ENCODE results near the gene RNF141.

The RNF141 gene

GRCh38 chr11:10561947-10562346 lies 21.0 kb upstream of the RNF141 start:
- Histone ChIP-seq H3K4me3 (ENCODE audit: low read depth, low read length) (no peak overlapping the region), H3K27me3 (ENCODE audit: insufficient read depth, low read length) (no peaks in the 10 kb centered on the region), H2AFZ (ENCODE audit: low read length, unreplicated experiment) (no peak overlapping the region), H3K27ac (ENCODE audit: low read depth, low read length) (no peak overlapping the region), H3K4me1 (ENCODE audit: control insufficient read depth, insufficient read depth, low read length, unreplicated experiment) (no peaks in the 10 kb centered on the region), H3K79me2 (ENCODE audit: control insufficient read depth, insufficient read depth, low read length, unreplicated experiment) (no peaks in the 10 kb centered on the region), H3K36me3 (ENCODE audit: insufficient read depth, low read length) (no peaks in the 10 kb centered on the region)

DNA sequence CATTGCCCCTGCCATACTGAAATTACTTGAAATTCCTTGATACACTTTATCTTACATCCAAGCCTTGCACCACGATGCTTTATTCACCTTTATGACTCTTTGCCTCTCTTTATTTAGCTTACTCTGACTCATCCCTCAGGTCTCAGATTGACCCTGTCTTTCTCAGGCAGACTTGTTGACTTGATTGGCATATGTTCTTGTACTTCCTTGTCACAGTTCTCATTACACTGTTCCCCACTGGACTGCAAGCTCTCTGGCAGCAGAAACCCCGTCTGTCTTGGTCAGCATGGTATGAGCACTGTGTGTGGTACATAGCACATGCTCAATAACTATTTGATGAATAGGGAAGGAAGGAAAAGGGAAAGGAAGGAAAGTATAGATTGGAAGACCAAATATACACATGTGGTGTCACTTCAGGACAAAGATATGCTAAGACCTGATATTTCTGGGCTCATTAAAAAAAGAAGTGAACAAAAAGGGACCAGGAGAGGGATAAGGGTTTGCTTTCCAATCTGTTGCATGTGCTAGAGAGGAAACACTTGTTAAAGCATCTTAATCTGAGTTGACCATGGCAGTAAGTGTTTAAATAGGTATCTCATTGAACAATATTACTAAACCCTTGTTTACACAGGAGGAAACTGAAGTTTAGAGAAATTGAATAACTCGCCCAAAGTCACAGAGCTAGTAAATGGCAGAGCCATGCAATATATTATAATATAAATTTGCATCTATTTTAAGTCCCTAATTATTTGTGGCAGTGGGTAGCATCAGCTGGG lies 20.2 kb upstream of the RNF141 start:
- Histone ChIP-seq H3K36me3 (ENCODE audit: insufficient read depth, low read length) (no peaks in the 10 kb centered on the region), H3K27ac (ENCODE audit: low read depth, low read length) (no peak overlapping the region), H3K4me3 (ENCODE audit: low read depth, low read length) (no peak overlapping the region), H3K27me3 (ENCODE audit: insufficient read depth, low read length) (no peaks in the 10 kb centered on the region), H2AFZ (ENCODE audit: low read length, unreplicated experiment) (no peak overlapping the region), H3K79me2 (ENCODE audit: control insufficient read depth, insufficient read depth, low read length, unreplicated experiment) (no peaks in the 10 kb centered on the region), H3K4me1 (ENCODE audit: control insufficient read depth, insufficient read depth, low read length, unreplicated experiment) (no peaks in the 10 kb centered on the region)

DNA sequence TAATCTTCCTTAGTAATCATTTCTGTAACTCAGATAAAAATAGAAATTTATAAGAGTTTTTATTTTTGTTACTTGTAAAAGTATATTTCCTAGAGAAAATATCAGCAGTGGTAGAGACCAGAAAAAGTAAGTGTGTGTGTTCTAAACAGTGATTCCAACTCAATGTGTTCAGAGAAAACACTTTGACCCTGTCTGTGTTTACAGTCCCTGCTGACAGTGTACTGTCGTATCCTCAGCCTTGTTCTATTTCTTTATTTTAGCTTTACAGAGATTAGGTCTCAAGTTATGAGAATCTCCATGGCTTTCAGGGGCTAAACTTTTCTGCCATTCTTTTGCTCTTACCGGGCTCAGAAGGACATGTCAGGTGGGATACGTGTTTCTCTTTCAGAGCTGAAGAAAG lies 17.3 kb upstream of the RNF141 start:
- Histone ChIP-seq H3K4me3 (ENCODE audit: low read depth, low read length) (no peak overlapping the region), H3K36me3 (ENCODE audit: insufficient read depth, low read length) (no peaks in the 10 kb centered on the region), H3K27ac (ENCODE audit: low read depth, low read length) (no peak overlapping the region), H2AFZ (ENCODE audit: low read length, unreplicated experiment) (no peak overlapping the region), H3K79me2 (ENCODE audit: control insufficient read depth, insufficient read depth, low read length, unreplicated experiment) (no peaks in the 10 kb centered on the region), H3K27me3 (ENCODE audit: insufficient read depth, low read length) (no peaks in the 10 kb centered on the region), H3K4me1 (ENCODE audit: control insufficient read depth, insufficient read depth, low read length, unreplicated experiment) (no peaks in the 10 kb centered on the region)

DNA sequence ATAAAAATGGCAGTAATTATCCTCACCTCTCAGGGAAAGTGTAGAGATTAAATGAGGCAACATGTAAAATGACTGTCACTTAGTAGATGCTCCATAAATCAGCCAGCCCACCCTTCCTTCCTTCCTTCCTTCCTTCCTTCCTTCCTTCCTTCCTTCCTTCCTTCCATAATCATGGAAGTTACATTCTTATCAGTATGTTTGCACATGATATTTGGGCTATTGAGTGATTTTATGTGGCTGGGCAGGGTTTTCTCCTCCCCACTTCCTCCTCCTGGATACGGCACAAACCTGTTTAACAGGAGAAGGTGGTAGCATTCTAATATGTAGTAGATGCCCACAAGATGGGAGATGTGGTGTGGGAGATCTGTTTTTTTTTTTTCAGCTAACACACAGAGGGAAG lies 15.6 kb upstream of the RNF141 start:
- H3K4me1 ChIP-seq (ENCODE audit: control insufficient read depth, insufficient read depth, low read length, unreplicated experiment) = no peaks in the 10 kb centered on the region

GRCh38 chr11:10551845-10552352 lies 10.9 kb upstream of the RNF141 start:
- Histone ChIP-seq H3K27ac (ENCODE audit: low read depth, low read length) (no peak overlapping the region), H3K4me1 (ENCODE audit: control insufficient read depth, insufficient read depth, low read length, unreplicated experiment) (peaks cover 14% of the 10 kb centered on the region), H2AFZ (ENCODE audit: low read length, unreplicated experiment) (no peak overlapping the region), H3K79me2 (ENCODE audit: control insufficient read depth, insufficient read depth, low read length, unreplicated experiment) (no peaks in the 10 kb centered on the region), H3K4me3 (ENCODE audit: low read depth, low read length) (no peak overlapping the region), H3K36me3 (ENCODE audit: insufficient read depth, low read length) (no peaks in the 10 kb centered on the region), H3K27me3 (ENCODE audit: insufficient read depth, low read length) (no peaks in the 10 kb centered on the region)

More for the DNA sequence above, 15.6 kb upstream of the RNF141 start:
- H2AFZ ChIP-seq (ENCODE audit: low read length, unreplicated experiment) = no peak overlapping the region
- no peak overlapping the region for H3K4me3 ChIP-seq (ENCODE audit: low read depth, low read length)
- no peaks in the 10 kb centered on the region for H3K36me3 ChIP-seq (ENCODE audit: insufficient read depth, low read length)
- no peaks in the 10 kb centered on the region for H3K27me3 ChIP-seq (ENCODE audit: insufficient read depth, low read length)
- no peak overlapping the region for H3K27ac ChIP-seq (ENCODE audit: low read depth, low read length)
- no peaks in the 10 kb centered on the region for H3K79me2 ChIP-seq (ENCODE audit: control insufficient read depth, insufficient read depth, low read length, unreplicated experiment)

DNA sequence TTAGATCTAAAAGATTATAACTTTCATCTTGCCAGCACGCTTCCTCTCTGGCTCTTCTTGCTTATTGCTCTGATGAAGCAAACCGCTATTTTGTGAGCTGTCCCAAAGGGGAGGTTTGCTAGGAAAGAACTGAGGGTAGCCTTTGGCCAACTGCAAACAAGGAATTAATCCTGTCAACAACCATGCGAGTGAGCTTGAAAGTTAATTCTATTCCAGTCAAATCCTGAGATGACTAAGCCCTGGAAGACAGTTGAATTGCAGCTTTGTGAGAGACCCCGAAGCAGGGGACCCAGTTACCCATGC lies 10.3 kb upstream of the RNF141 start:
- no peaks in the 10 kb centered on the region for H3K27me3 ChIP-seq (ENCODE audit: insufficient read depth, low read length)
- no peak overlapping the region for H3K4me3 ChIP-seq (ENCODE audit: low read depth, low read length)
- peak overlapping the region; percentile 18 for H2AFZ ChIP-seq (ENCODE audit: low read length, unreplicated experiment)
- 0 out of 2 replicates have a peak overlapping the region, but pooled peaks have one; percentile 41 for H3K27ac ChIP-seq (ENCODE audit: low read depth, low read length)
- peaks cover 14% of the 10 kb centered on the region for H3K4me1 ChIP-seq (ENCODE audit: control insufficient read depth, insufficient read depth, low read length, unreplicated experiment)
- no peaks in the 10 kb centered on the region for H3K36me3 ChIP-seq (ENCODE audit: insufficient read depth, low read length)
- H3K79me2 ChIP-seq (ENCODE audit: control insufficient read depth, insufficient read depth, low read length, unreplicated experiment) = no peaks in the 10 kb centered on the region

DNA sequence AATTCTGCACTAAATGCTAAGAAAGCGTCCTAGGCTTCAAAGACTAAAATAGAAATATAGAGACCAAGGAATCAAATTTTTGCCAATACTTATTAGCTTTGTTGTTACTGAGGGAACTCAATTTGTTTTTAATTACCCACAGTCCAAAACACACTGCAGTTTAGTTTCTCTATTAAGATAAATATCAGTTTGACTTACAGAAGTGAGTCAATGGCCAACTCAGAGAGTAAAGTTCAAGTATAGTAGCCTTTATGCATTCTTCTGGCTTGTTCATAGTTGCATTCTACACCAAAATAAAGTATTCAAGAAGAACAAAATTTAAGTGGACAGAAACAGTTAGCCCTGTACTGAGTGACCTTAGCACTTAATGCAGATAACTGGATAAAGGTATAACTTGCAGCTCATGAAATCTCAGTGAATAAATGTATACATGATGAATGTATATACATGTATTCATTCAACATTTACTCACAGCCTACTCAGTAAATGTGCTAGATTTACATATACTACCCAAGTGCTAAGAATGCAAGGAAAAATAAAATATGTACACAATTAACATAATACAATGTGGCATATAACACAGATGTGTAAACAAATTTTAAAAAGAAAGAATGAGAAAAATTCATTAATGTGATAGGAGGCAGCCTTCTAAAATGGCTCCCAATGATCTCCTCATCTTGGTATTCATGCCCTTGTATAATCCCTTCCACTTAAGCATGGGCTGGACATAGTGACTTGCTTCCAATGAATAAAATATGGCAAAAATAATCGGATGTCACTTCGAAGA lies 9.7 kb upstream of the RNF141 start:
- peak overlapping the region; percentile 28 for H2AFZ ChIP-seq (ENCODE audit: low read length, unreplicated experiment)
- peaks cover 14% of the 10 kb centered on the region for H3K4me1 ChIP-seq (ENCODE audit: control insufficient read depth, insufficient read depth, low read length, unreplicated experiment)
- peak overlapping the region; percentile 9 for H3K4me3 ChIP-seq (ENCODE audit: low read depth, low read length)
- no peaks in the 10 kb centered on the region for H3K27me3 ChIP-seq (ENCODE audit: insufficient read depth, low read length)
- H3K36me3 ChIP-seq (ENCODE audit: insufficient read depth, low read length) = no peaks in the 10 kb centered on the region
- no peaks in the 10 kb centered on the region for H3K79me2 ChIP-seq (ENCODE audit: control insufficient read depth, insufficient read depth, low read length, unreplicated experiment)
- peak overlapping the region; percentile 41 for H3K27ac ChIP-seq (ENCODE audit: low read depth, low read length)

DNA sequence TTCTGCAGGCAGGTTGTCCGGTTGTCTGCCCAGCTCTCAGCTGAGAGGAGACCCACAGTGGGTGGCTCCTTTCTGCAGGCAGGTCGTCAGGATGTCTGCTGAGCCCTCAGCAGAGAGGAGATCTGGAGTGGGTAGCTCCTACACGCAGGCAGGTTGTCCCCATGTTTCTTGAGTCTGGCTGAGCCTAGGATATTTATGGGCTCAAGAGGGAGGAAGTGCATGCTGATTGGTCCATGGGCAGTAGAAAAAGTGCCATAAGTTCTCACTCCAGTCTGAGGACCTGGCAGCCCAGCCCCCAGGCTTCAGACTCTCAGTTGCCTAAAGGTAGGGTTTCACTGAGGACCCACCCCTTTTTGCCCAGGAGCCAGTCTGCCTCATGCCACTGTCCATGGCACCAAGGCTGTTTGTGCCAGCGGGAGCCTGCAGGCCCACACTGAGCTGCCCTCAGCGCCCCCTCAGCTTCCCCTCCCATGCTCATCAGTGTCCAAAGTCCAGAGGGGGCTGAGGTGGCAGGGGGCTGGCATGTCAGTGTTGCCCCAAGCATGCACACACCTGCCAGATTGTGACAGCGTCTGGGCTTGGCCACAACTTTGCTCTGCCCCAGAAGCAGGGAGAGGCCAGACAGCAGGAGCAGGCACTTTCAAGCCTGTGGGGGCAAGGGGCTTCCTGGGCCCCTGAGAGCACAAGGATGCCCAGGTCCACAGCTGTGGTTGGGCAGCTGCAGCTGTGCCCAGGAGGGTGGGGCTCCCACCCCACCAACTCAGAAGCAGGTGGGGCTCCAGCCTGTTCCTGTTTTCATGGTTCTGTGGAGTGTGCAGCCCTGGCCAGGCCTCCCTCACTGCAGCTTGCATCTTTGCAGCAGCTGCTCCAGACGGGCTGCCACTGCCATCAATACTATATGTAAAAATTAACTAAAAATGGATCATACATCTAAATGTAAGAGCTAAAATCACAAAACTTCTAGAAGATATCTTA lies 3.8 kb upstream of the RNF141 start:
- no peak overlapping the region for H3K27ac ChIP-seq (ENCODE audit: low read depth, low read length)
- no peaks in the 10 kb centered on the region for H3K36me3 ChIP-seq (ENCODE audit: insufficient read depth, low read length)
- no peak overlapping the region for H3K4me3 ChIP-seq (ENCODE audit: low read depth, low read length)

DNA sequence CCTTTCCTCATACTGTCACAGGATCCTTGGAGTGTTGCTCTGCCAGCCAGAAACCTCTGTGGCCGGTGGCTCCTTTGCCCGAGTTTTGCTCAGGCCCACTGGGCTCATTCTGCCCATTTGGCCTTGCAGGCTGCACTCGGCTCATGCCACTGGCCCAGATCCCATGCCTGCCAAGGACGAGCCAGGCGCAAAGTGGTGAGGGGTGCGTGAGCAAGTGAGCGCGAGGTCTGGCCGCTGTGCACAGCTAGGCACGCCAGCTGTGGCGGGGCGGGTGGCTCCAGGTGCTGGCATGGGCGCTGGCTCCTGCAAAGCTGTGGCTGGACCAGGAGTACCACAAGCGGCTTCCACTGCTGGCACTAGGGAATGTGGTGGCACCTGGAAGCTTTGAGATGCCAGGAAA lies 2.8 kb upstream of the RNF141 start:
- H2AFZ ChIP-seq (ENCODE audit: low read length, unreplicated experiment) = no peak overlapping the region
- H3K4me1 ChIP-seq (ENCODE audit: control insufficient read depth, insufficient read depth, low read length, unreplicated experiment) = peaks cover 14% of the 10 kb centered on the region
- no peak overlapping the region for H3K4me3 ChIP-seq (ENCODE audit: low read depth, low read length)

More for the DNA sequence above, 3.8 kb upstream of the RNF141 start:
- Histone ChIP-seq H3K27me3 (ENCODE audit: insufficient read depth, low read length) (no peaks in the 10 kb centered on the region), H3K4me1 (ENCODE audit: control insufficient read depth, insufficient read depth, low read length, unreplicated experiment) (peaks cover 8% of the 10 kb centered on the region), H3K79me2 (ENCODE audit: control insufficient read depth, insufficient read depth, low read length, unreplicated experiment) (peaks cover 7% of the 10 kb centered on the region), H2AFZ (ENCODE audit: low read length, unreplicated experiment) (no peak overlapping the region)

DNA sequence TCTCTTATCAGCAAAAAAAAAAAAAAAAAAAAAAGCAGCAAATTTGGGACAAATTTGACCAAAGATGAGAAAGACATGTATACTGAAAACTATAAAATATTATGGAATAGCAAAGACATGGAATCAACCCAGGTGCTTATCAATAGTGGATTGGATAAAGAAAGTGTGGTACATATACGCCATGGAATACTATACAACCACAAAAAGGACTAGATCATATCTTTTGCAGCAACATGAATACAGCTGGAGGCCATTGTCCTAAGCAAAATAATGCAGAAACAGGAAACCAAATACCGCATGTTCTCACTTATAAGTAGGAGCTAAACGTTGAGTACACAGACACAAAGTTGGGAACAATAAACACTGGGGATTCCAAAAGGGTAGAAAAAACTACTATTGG lies 1.8 kb upstream of the RNF141 start:
- H3K4me3 ChIP-seq (ENCODE audit: low read depth, low read length) = no peak overlapping the region
- H3K36me3 ChIP-seq (ENCODE audit: insufficient read depth, low read length) = no peaks in the 10 kb centered on the region
- H2AFZ ChIP-seq (ENCODE audit: low read length, unreplicated experiment) = no peak overlapping the region
- peaks cover 23% of the 10 kb centered on the region for H3K4me1 ChIP-seq (ENCODE audit: control insufficient read depth, insufficient read depth, low read length, unreplicated experiment)
- no peaks in the 10 kb centered on the region for H3K27me3 ChIP-seq (ENCODE audit: insufficient read depth, low read length)
- H3K27ac ChIP-seq (ENCODE audit: low read depth, low read length) = no peak overlapping the region
- H3K79me2 ChIP-seq (ENCODE audit: control insufficient read depth, insufficient read depth, low read length, unreplicated experiment) = peaks cover 25% of the 10 kb centered on the region

More for the DNA sequence above, 2.8 kb upstream of the RNF141 start:
- Histone ChIP-seq H3K79me2 (ENCODE audit: control insufficient read depth, insufficient read depth, low read length, unreplicated experiment) (peaks cover 15% of the 10 kb centered on the region), H3K27me3 (ENCODE audit: insufficient read depth, low read length) (no peaks in the 10 kb centered on the region), H3K27ac (ENCODE audit: low read depth, low read length) (no peak overlapping the region), H3K36me3 (ENCODE audit: insufficient read depth, low read length) (no peaks in the 10 kb centered on the region)
